H9 (cell line): Measurements from ENCODE around the gene WNT7B. TPM values are rescaled to one million over a fixed set of nuclear protein-coding genes. Genes with fewer than 3 reads are reported as not detected.

Source experiments
- DNase-seq: peaks from one replicate; pipeline ENCODE4 v3.0.0-alpha.2; 2017
- H2AFZ ChIP-seq: one replicate; pipeline ENCODE4 v1.6.1; 2013; ENCODE audit warnings: mild to moderate bottlenecking, low read length, control low read depth, moderate library complexity
- H2AK5ac ChIP-seq: 2 replicates; pipeline ENCODE4 v1.6.1; 2013; ENCODE audit warnings: low read length, control low read depth, mixed read lengths; ENCODE audit not compliant: insufficient read length
- H2BK120ac ChIP-seq: one replicate; pipeline ENCODE4 v1.6.1; 2013; ENCODE audit warnings: low read depth, mild to moderate bottlenecking, low read length, control low read depth, inconsistent platforms; ENCODE audit not compliant: poor library complexity, severe bottlenecking
- H2BK12ac ChIP-seq: 2 replicates; pipeline ENCODE4 v1.6.1; 2013; ENCODE audit warnings: low read length, control low read depth, mixed read lengths, low read depth; ENCODE audit not compliant: insufficient read length
- H2BK15ac ChIP-seq: 2 replicates; pipeline ENCODE4 v1.6.1; 2013; ENCODE audit warnings: low read depth, low read length, control low read depth
- H2BK20ac ChIP-seq: one replicate; pipeline ENCODE4 v1.6.1; 2013; ENCODE audit warnings: low read depth, mild to moderate bottlenecking, low read length, control low read depth, inconsistent platforms; ENCODE audit not compliant: poor library complexity, severe bottlenecking
- H2BK5ac ChIP-seq: 2 replicates; pipeline ENCODE4 v1.6.1; 2013; ENCODE audit warnings: low read length, control low read depth, mixed read lengths; ENCODE audit not compliant: insufficient read length
- H3K14ac ChIP-seq: 2 replicates; pipeline ENCODE4 v1.6.1; 2013; ENCODE audit warnings: low read length, control low read depth; ENCODE audit not compliant: insufficient read depth
- H3K18ac ChIP-seq: 2 replicates; pipeline ENCODE4 v1.6.1; 2013; ENCODE audit warnings: low read depth, mild to moderate bottlenecking, mixed read lengths, low read length, control low read depth; ENCODE audit not compliant: insufficient read length
- H3K23ac ChIP-seq: 2 replicates; pipeline ENCODE4 v1.6.1; 2013; ENCODE audit warnings: low read length, control low read depth, mixed read lengths, low read depth; ENCODE audit not compliant: insufficient read length
- H3K23me2 ChIP-seq: 2 replicates; pipeline ENCODE4 v1.6.1; 2013; ENCODE audit warnings: low read depth, mild to moderate bottlenecking, mixed read lengths, low read length, control low read depth; ENCODE audit not compliant: insufficient read length, poor library complexity, severe bottlenecking
- H3K27ac ChIP-seq: 2 replicates; pipeline ENCODE4 v1.5.1; 2013; ENCODE audit warnings: low read length, control low read depth, mixed read lengths, low read depth; ENCODE audit not compliant: insufficient read length
- H3K27me3 ChIP-seq: 2 replicates; pipeline ENCODE4 v1.6.1; 2013; ENCODE audit warnings: low read length, control low read depth, inconsistent platforms; ENCODE audit not compliant: insufficient read depth
- H3K4ac ChIP-seq: 2 replicates; pipeline ENCODE4 v1.6.1; 2013; ENCODE audit warnings: low read depth, mild to moderate bottlenecking, control low read depth, inconsistent platforms, low read length, moderate library complexity
- H3K4me1 ChIP-seq: 2 replicates; pipeline ENCODE4 v1.6.1; 2013; ENCODE audit warnings: low read length, control low read depth, inconsistent platforms; ENCODE audit not compliant: insufficient read depth
- H3K4me2 ChIP-seq: 2 replicates; pipeline ENCODE4 v1.6.1; 2013; ENCODE audit warnings: low read length, control low read depth, mixed read lengths; ENCODE audit not compliant: insufficient read length, insufficient read depth
- H3K56ac ChIP-seq: 2 replicates; pipeline ENCODE4 v1.6.1; 2013; ENCODE audit warnings: low read depth, mild to moderate bottlenecking, mixed read lengths, low read length, control low read depth; ENCODE audit not compliant: insufficient read length
- H3K79me1 ChIP-seq: 2 replicates; pipeline ENCODE4 v1.6.1; 2013; ENCODE audit warnings: low read depth, mild to moderate bottlenecking, moderate library complexity, low read length, control low read depth, inconsistent platforms; ENCODE audit not compliant: insufficient read depth, poor library complexity, severe bottlenecking
- H3K79me2 ChIP-seq: 2 replicates; pipeline ENCODE4 v1.6.1; 2013; ENCODE audit warnings: low read length, control low read depth, inconsistent platforms; ENCODE audit not compliant: insufficient read depth
- H3K9ac ChIP-seq: 2 replicates; pipeline ENCODE4 v1.6.1; 2013; ENCODE audit warnings: low read length, control low read depth, mixed read lengths; ENCODE audit not compliant: insufficient read length; ENCODE audit errors: extremely low read depth
- H3K9me3 ChIP-seq: one replicate; pipeline ENCODE4 v1.6.1; 2013; ENCODE audit warnings: low read depth, low read length, inconsistent platforms; ENCODE audit not compliant: control insufficient read depth
- H3T11ph ChIP-seq: one replicate; pipeline ENCODE4 v1.6.1; 2013; ENCODE audit warnings: mild to moderate bottlenecking, low read length, control low read depth, inconsistent platforms
- H4K20me1 ChIP-seq: one replicate; pipeline ENCODE4 v1.6.1; 2013; ENCODE audit not compliant: control insufficient read depth, insufficient read length, insufficient read depth
- H4K5ac ChIP-seq: 2 replicates; pipeline ENCODE4 v1.6.1; 2013; ENCODE audit warnings: low read depth, mild to moderate bottlenecking, mixed read lengths, low read length, control low read depth; ENCODE audit not compliant: insufficient read length
- H4K8ac ChIP-seq: replicated peaks from 2 replicates; pipeline ENCODE4 v1.6.1; 2013; ENCODE audit warnings: low read length, control low read depth, mixed read lengths, low read depth; ENCODE audit not compliant: insufficient read length
- H4K91ac ChIP-seq: 2 replicates; pipeline ENCODE4 v1.6.1; 2013; ENCODE audit warnings: low read depth, mild to moderate bottlenecking, moderate library complexity, mixed read lengths, low read length, control low read depth; ENCODE audit not compliant: insufficient read length
- H3K27ac Mint-ChIP-seq, 3 experiments: 2 replicates in 2 of 3; 3 replicates in 1 of 3; pipeline ENCODE4 v1.8.0; 2020 to 2021; ENCODE audit warnings: mixed read lengths in 3 of 3, mild to moderate bottlenecking in 1 of 3, moderate library complexity in 1 of 3
- H3K27me3 Mint-ChIP-seq: 2 replicates; pipeline ENCODE4 v1.8.0; 2021; ENCODE audit warnings: low read depth, mild to moderate bottlenecking, moderate library complexity, mixed read lengths
- H3K36me3 Mint-ChIP-seq, 3 experiments: 2 replicates in 2 of 3; 3 replicates in 1 of 3; pipeline ENCODE4 v1.8.0; 2020 to 2021; ENCODE audit warnings: low read depth in 3 of 3, mixed read lengths in 3 of 3; ENCODE audit not compliant: insufficient read depth in 1 of 3
- H3K4me1 Mint-ChIP-seq, 2 experiments: 2 replicates each; pipeline ENCODE4 v1.8.0; 2020; ENCODE audit warnings: mixed read lengths in 2 of 2
- H3K4me3 Mint-ChIP-seq, 2 experiments: 2 replicates in 1 of 2; 3 replicates in 1 of 2; pipeline ENCODE4 v1.8.0; 2020 to 2021; ENCODE audit warnings: mild to moderate bottlenecking in 2 of 2, mixed read lengths in 2 of 2, moderate library complexity in 1 of 2
- H3K9me3 Mint-ChIP-seq, 2 experiments: 2 replicates in 1 of 2; 3 replicates in 1 of 2; pipeline ENCODE4 v1.8.0; 2020; ENCODE audit warnings: mild to moderate bottlenecking in 2 of 2, mixed read lengths in 2 of 2, moderate library complexity in 1 of 2
- WGBS: extraction: QIAGEN DNeasy Blood & Tissue Kit; methylation state at CpG from one replicate; pipeline ENCODE4 v1.1.7; 2013; ENCODE audit warnings: missing lambda C conversion rate, low lambda C conversion rate, mixed read lengths; ENCODE audit not compliant: insufficient read length; ENCODE audit errors: extremely low coverage; 5-methylcytosine and 5-hydroxymethylcytosine counted together
- total RNA-seq: library from RNA; stranded (reverse); gene quantifications from 2 replicates; pipeline ENCODE4 v1.2.1, GENCODE V29; 2021
- TF ChIP-seq, protein P1 (sequence below): fragments of 200-600 bp; sonication (generic); conservative IDR thresholded peaks from 3 replicates; pipeline ENCODE4 v1.8.0; 2021; ENCODE audit warnings: antibody characterized with exemption, mild to moderate bottlenecking

The WNT7B gene
- total RNA-seq, 1 experiment from 2014 or later, result 0.09 TPM

DNA sequence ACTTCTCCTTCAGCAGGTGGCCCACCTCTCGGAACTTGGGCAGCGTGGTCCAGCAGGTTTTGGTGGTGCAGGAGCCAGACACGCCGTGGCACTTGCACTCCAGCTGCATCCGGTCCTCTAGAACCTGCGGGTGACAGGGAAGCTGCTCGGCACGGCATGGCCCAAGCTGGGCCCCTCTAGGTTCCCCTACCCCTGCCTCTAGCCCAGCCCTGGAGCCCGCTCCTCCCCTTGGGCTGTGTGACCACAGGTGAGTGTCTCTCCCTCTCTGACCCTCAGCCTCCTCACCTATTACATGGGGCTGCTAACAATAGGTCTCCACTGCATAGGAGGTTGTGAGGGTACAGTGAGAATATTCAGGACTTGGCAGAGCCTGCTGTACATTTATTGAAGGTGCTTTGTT is 53.8 kb downstream of the WNT7B start:
- Histone ChIP-seq H3K23ac (no peak overlapping the region), H3K56ac (no peak overlapping the region), H3K27me3 (no peaks in the 10 kb centered on the region), H3K79me1 (no peaks in the 10 kb centered on the region), H3K27ac (no peak overlapping the region), H4K5ac (no peak overlapping the region), H3K79me2 (no peaks in the 10 kb centered on the region), H3T11ph (no peak overlapping the region), H2AK5ac (no peak overlapping the region), H2BK120ac (no peak overlapping the region), H2BK20ac (no peak overlapping the region), H3K23me2 (no peaks in the 10 kb centered on the region), H4K8ac (no peak overlapping the region), H3K14ac (no peak overlapping the region), H3K18ac (no peak overlapping the region), H3K4me2 (no peak overlapping the region), H3K4ac (no peak overlapping the region), H2BK12ac (no peak overlapping the region), H3K9ac (no peak overlapping the region), H4K91ac (no peak overlapping the region), H3K4me1 (no peaks in the 10 kb centered on the region), H2AFZ (no peak overlapping the region), H2BK15ac (no peak overlapping the region), H2BK5ac (no peak overlapping the region), H4K20me1 (no peaks in the 10 kb centered on the region), H3K9me3 (no peaks in the 10 kb centered on the region)
- no peaks in the 10 kb centered on the region for H3K9me3 Mint-ChIP-seq
- H3K27me3 Mint-ChIP-seq, result no peaks in the 10 kb centered on the region
- H3K36me3 Mint-ChIP-seq, result no peaks in the 10 kb centered on the region
- no peak overlapping the region for H3K27ac Mint-ChIP-seq
- WGBS, result no CpG with 5 or more reads among the region's 9 CpGs
- TF ChIP-seq, protein P1, sequence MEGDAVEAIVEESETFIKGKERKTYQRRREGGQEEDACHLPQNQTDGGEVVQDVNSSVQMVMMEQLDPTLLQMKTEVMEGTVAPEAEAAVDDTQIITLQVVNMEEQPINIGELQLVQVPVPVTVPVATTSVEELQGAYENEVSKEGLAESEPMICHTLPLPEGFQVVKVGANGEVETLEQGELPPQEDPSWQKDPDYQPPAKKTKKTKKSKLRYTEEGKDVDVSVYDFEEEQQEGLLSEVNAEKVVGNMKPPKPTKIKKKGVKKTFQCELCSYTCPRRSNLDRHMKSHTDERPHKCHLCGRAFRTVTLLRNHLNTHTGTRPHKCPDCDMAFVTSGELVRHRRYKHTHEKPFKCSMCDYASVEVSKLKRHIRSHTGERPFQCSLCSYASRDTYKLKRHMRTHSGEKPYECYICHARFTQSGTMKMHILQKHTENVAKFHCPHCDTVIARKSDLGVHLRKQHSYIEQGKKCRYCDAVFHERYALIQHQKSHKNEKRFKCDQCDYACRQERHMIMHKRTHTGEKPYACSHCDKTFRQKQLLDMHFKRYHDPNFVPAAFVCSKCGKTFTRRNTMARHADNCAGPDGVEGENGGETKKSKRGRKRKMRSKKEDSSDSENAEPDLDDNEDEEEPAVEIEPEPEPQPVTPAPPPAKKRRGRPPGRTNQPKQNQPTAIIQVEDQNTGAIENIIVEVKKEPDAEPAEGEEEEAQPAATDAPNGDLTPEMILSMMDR, result no peak
- no peak for DNase-seq
- H3K4me1 Mint-ChIP-seq, result no peaks in the 10 kb centered on the region
- H3K4me3 Mint-ChIP-seq, result no peak overlapping the region
